ENCODE results near the gene PRG3.

DNA sequence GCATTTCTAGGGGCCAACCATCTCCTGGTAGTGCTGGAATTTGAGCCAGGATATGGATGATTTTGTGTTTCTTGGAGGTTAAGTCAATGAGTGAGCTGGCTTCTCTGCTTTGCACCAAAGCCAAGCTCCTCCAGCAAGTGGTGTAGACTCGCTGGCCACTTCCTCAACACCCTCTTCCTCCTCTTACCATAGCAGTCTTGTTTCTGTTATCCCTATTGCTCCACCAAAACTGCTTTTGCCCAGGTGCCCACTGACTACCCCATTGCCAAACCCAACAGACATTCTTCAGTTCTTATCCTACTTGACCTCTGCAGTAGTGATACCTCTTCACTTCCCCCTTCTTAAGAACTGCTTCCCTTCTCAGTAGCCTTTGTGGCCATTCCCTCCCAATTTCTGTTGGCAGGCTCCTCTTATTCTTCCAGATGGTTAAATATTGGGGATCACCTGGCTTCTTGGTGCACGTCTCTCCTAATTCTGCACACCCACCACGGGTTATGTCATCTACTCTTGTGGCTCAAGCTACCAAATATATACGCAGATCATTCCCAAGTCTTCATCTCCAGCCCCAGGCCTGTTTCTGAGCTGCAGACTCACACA, 16.5 kb upstream of the PRG3 start:
- TF ChIP-seq, protein P1, sequence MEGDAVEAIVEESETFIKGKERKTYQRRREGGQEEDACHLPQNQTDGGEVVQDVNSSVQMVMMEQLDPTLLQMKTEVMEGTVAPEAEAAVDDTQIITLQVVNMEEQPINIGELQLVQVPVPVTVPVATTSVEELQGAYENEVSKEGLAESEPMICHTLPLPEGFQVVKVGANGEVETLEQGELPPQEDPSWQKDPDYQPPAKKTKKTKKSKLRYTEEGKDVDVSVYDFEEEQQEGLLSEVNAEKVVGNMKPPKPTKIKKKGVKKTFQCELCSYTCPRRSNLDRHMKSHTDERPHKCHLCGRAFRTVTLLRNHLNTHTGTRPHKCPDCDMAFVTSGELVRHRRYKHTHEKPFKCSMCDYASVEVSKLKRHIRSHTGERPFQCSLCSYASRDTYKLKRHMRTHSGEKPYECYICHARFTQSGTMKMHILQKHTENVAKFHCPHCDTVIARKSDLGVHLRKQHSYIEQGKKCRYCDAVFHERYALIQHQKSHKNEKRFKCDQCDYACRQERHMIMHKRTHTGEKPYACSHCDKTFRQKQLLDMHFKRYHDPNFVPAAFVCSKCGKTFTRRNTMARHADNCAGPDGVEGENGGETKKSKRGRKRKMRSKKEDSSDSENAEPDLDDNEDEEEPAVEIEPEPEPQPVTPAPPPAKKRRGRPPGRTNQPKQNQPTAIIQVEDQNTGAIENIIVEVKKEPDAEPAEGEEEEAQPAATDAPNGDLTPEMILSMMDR (IDR thresholded peaks at IDR 0.05; ENCODE audit: poor library complexity): no peak
- TF ChIP-seq EZH2 (IDR thresholded peaks at IDR 0.05; ENCODE audit: borderline replicate concordance): no peak

Data from hepatocyte (in vitro differentiated cells).